Endodermal cell (in vitro differentiated cells): Measurements from ENCODE around the gene KIF3A. TPM values are rescaled to one million over a fixed set of nuclear protein-coding genes. Genes with fewer than 3 reads are reported as not detected.

Source experiments
- DNase-seq: peaks from one replicate; pipeline ENCODE4 v3.0.0-alpha.2; 2017
- H3K27ac ChIP-seq: 2 replicates; pipeline ENCODE4 v1.5.1; 2013; ENCODE audit warnings: mild to moderate bottlenecking, low read depth, low read length, moderate library complexity
- H3K27me3 ChIP-seq: 2 replicates; pipeline ENCODE4 v1.6.1; 2013; ENCODE audit warnings: mild to moderate bottlenecking, low read length, moderate library complexity; ENCODE audit not compliant: insufficient read depth, control insufficient read depth, poor library complexity, severe bottlenecking
- H3K36me3 ChIP-seq: 2 replicates; pipeline ENCODE4 v1.7.0; 2013; ENCODE audit warnings: mild to moderate bottlenecking, low read length, moderate library complexity; ENCODE audit not compliant: control insufficient read depth, insufficient read depth
- H3K4me1 ChIP-seq: one replicate; pipeline ENCODE4 v1.7.0; 2013; ENCODE audit warnings: low read length; ENCODE audit not compliant: control insufficient read depth, insufficient read depth
- H3K4me3 ChIP-seq: 2 replicates; pipeline ENCODE4 v1.5.1; 2013; ENCODE audit warnings: mild to moderate bottlenecking, low read length, moderate library complexity
- H3K9ac ChIP-seq: 2 replicates; pipeline ENCODE4 v1.6.1; 2013; ENCODE audit warnings: mild to moderate bottlenecking, low read length, moderate library complexity; ENCODE audit not compliant: poor library complexity, severe bottlenecking; ENCODE audit errors: extremely low read depth
- H3K9me3 ChIP-seq: 2 replicates; pipeline ENCODE4 v1.6.1; 2013; ENCODE audit warnings: mild to moderate bottlenecking, low read length, moderate library complexity; ENCODE audit not compliant: control insufficient read depth
- H3K27ac Mint-ChIP-seq: 2 replicates; pipeline ENCODE4 v1.8.0; 2020; ENCODE audit warnings: mixed read lengths
- H3K27me3 Mint-ChIP-seq: 2 replicates; pipeline ENCODE4 v1.8.0; 2021; ENCODE audit warnings: mild to moderate bottlenecking, mixed read lengths; ENCODE audit not compliant: insufficient read depth
- H3K36me3 Mint-ChIP-seq: 2 replicates; pipeline ENCODE4 v1.8.0; 2020; ENCODE audit warnings: low read depth, mixed read lengths
- H3K4me1 Mint-ChIP-seq: 2 replicates; pipeline ENCODE4 v1.8.0; 2020; ENCODE audit warnings: mixed read lengths
- H3K4me3 Mint-ChIP-seq: 2 replicates; pipeline ENCODE4 v1.8.0; 2020; ENCODE audit warnings: mild to moderate bottlenecking, moderate library complexity, mixed read lengths
- H3K9me3 Mint-ChIP-seq: 2 replicates; pipeline ENCODE4 v1.8.0; 2020; ENCODE audit warnings: mild to moderate bottlenecking, mixed read lengths
- CTCF ChIP-seq: fragments of 200-600 bp; sonication (generic); conservative IDR thresholded peaks from 2 replicates; pipeline ENCODE4 v1.5.0; 2021; ENCODE audit warnings: antibody characterized with exemption, mild to moderate bottlenecking
- WGBS, 2 experiments: methylation state at CpG; one replicate each; pipeline versions ENCODE4 v1.1.5 to v1.1.7; 2013; ENCODE audit warnings: missing lambda C conversion rate in 2 of 2, mixed read lengths in 1 of 2; ENCODE audit not compliant: insufficient coverage in 1 of 2, insufficient read length in 1 of 2; 5-methylcytosine and 5-hydroxymethylcytosine counted together
- total RNA-seq, 2 donors: library from RNA; stranded (reverse); fragmentation: NEBNext Ultra II Directional in 1 of 2; extraction: Animal tissue kit (Norgen Biotek cat#: 25700) in 1 of 2; gene quantifications; 2 replicates in 1 of 2; 3 replicates in 1 of 2; pipeline ENCODE4 v1.2.1, GENCODE V29; 2021

Gene KIF3A
- total RNA-seq, 2 donors from 2014 or later, result 19.6 to 25.2 TPM

DNA sequence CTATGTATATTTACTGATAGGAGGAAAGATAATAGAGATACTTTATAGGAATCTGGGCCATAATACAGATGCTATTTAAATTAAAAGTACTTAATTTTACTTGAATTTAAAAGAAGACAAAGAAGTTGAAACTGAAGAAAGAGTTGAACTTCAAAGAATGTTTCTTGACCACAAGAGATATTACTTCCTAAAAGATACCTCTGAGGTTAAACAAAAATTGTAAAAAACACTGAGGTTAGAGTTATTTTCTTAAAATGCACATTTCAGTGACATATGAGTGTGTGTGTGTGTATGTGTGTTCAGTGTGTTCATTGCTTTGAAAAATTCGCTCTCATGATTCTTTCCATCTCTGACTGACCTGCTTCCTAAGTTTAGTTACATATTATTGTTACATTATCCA is 43.2 kb upstream of the KIF3A start:
- 80% methylated on average over 1 of the region's 1 CpG; no CpG with 5 or more reads in 1 of the 2 experiments for WGBS, 2 experiments
- H3K4me1 Mint-ChIP-seq, result no peaks in the 10 kb centered on the region
- Histone ChIP-seq H3K9ac (no peak overlapping the region), H3K27me3 (peaks cover 60% of the 10 kb centered on the region), H3K4me1 (no peaks in the 10 kb centered on the region), H3K4me3 (no peak overlapping the region), H3K27ac (no peak overlapping the region), H3K36me3 (no peaks in the 10 kb centered on the region), H3K9me3 (no peaks in the 10 kb centered on the region)
- no peak for TF ChIP-seq CTCF
- no peak overlapping the region for H3K27ac Mint-ChIP-seq
- H3K4me3 Mint-ChIP-seq, result no peak overlapping the region
- H3K9me3 Mint-ChIP-seq, result no peaks in the 10 kb centered on the region
- H3K36me3 Mint-ChIP-seq, result no peaks in the 10 kb centered on the region
- DNase-seq, result no peak
- H3K27me3 Mint-ChIP-seq, result peaks cover 52% of the 10 kb centered on the region

GRCh38 chr5:132779961-132780360 is 42.6 kb upstream of the KIF3A start:
- Histone ChIP-seq H3K27me3 (peaks cover 55% of the 10 kb centered on the region), H3K9ac (no peak overlapping the region), H3K4me3 (no peak overlapping the region), H3K9me3 (no peaks in the 10 kb centered on the region), H3K27ac (no peak overlapping the region), H3K36me3 (no peaks in the 10 kb centered on the region), H3K4me1 (no peaks in the 10 kb centered on the region)
- no peaks in the 10 kb centered on the region for H3K9me3 Mint-ChIP-seq
- no peaks in the 10 kb centered on the region for H3K4me1 Mint-ChIP-seq
- TF ChIP-seq CTCF, result no peak
- H3K27me3 Mint-ChIP-seq, result peaks cover 52% of the 10 kb centered on the region
- no peak overlapping the region for H3K27ac Mint-ChIP-seq
- H3K36me3 Mint-ChIP-seq, result no peaks in the 10 kb centered on the region
- 84 to 94% methylated on average over 2 of the region's 3 CpGs for WGBS, 2 experiments
- DNase-seq, result no peak
- no peak overlapping the region for H3K4me3 Mint-ChIP-seq

DNA sequence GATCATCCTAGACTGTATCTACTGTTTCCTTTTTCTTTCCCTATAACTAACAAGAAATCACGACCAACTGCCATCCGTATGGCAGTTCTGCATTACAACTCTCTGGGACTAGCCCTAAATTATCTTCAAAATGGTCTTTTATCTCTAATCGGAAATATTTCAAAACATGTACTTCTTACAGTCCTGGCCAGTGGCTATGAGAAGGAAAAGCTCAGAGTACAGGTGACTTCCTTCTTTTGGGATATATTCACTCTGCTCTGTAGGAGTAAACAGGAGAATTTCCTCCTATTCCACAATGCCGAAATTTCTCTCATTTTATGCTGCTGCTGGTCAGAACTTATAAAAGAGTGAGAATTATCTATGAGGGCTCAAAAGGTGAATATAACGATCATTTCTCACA is 41.5 kb upstream of the KIF3A start:
- Histone ChIP-seq H3K4me3 (no peak overlapping the region), H3K36me3 (no peaks in the 10 kb centered on the region), H3K27me3 (peaks cover 55% of the 10 kb centered on the region), H3K27ac (no peak overlapping the region), H3K4me1 (no peaks in the 10 kb centered on the region), H3K9ac (no peak overlapping the region), H3K9me3 (no peaks in the 10 kb centered on the region)
- Mint-ChIP-seq H3K4me1 (no peaks in the 10 kb centered on the region), H3K36me3 (no peaks in the 10 kb centered on the region), H3K4me3 (no peak overlapping the region), H3K27me3 (peaks cover 61% of the 10 kb centered on the region), H3K9me3 (no peaks in the 10 kb centered on the region), H3K27ac (no peak overlapping the region)
- WGBS, 2 experiments, result 89 to 93% methylated on average over 3 to 5 of the region's 5 CpGs
- no peak for TF ChIP-seq CTCF
- DNase-seq, result no peak
